Esophagus squamous epithelium (tissue), 5 donors: Measurements from ENCODE around the gene TSPYL1. TPM values are rescaled to one million over a fixed set of nuclear protein-coding genes. Genes with fewer than 3 reads are reported as not detected.

Experiments
- DNase-seq: peaks from one replicate; lab custom pipeline; 2025; lab: John Stamatoyannopoulos, UW
- H3K27ac ChIP-seq, 4 donors: fragments of 200-600 bp; sonication (generic); one replicate each; pipeline ENCODE4 v1.5.1; 2016 to 2019; ENCODE audit warnings: mild to moderate bottlenecking in 1 of 4
- H3K27me3 ChIP-seq, 4 donors: fragments of 200-600 bp; sonication (generic); 1 replicate in 3 of 4; 2 replicates in 1 of 4; pipeline versions ENCODE4 v1.5.1 to v1.6.0; 2017 to 2021; ENCODE audit warnings: antibody characterized with exemption in 1 of 4
- H3K36me3 ChIP-seq, 3 donors: fragments of 200-600 bp; sonication (generic); one replicate each; pipeline ENCODE4 v1.5.1; 2016 to 2019
- H3K4me1 ChIP-seq, 3 donors: fragments of 200-600 bp; sonication (generic); one replicate each; pipeline ENCODE4 v1.5.1; 2017 to 2019
- H3K4me3 ChIP-seq, 4 donors: fragments of 200-600 bp; sonication (generic); 1 replicate in 3 of 4; 2 replicates in 1 of 4; pipeline ENCODE4 v1.5.1; 2016 to 2019; ENCODE audit warnings: mild to moderate bottlenecking in 2 of 4, moderate library complexity in 1 of 4
- H3K9me3 ChIP-seq, 3 donors: fragments of 200-600 bp; sonication (generic); one replicate each; pipeline ENCODE4 v1.5.1; 2016 to 2019
- POLR2A ChIP-seq, 4 donors: fragments of 450-650 bp; IDR thresholded peaks; one replicate each; pipeline ENCODE4 v1.6.1; 2017; ENCODE audit warnings: antibody characterized with exemption in 4 of 4, mild to moderate bottlenecking in 4 of 4, moderate library complexity in 3 of 4
- WGBS, 2 donors: methylation state at CpG; one replicate each; pipeline ENCODE4 v1.1.5; 2018; 5-methylcytosine and 5-hydroxymethylcytosine counted together
- intact Hi-C: fragments of 100-400 bp; cut with DNase I; formaldehyde crosslinking; loops from one replicate; pipeline ENCODE4 v1.15.0; 2022
- total RNA-seq, 4 donors: library from RNA; depleted of rRNA; stranded (reverse); fragments of >200 nt; gene quantifications; one replicate each; pipeline ENCODE4 v1.1.0, GENCODE V29; 2016
- TF ChIP-seq, protein P1 (sequence below), 6 experiments: fragments of 450-650 bp in 4 of 6; fragments of 200-600 bp in 2 of 6; sonication (generic) in 2 of 6; IDR thresholded peaks; one replicate each; pipeline ENCODE4 v1.5.1; 2016 to 2019; ENCODE audit warnings: antibody characterized with exemption in 6 of 6, mild to moderate bottlenecking in 4 of 6, moderate library complexity in 4 of 6
- donor health status: DM: yes; HTN: yes; CAD: no.

TSPYL1 gene
- total RNA-seq, 4 donors from 2014 or later = 55.5 to 78.3 (median 58.1) TPM

DNA sequence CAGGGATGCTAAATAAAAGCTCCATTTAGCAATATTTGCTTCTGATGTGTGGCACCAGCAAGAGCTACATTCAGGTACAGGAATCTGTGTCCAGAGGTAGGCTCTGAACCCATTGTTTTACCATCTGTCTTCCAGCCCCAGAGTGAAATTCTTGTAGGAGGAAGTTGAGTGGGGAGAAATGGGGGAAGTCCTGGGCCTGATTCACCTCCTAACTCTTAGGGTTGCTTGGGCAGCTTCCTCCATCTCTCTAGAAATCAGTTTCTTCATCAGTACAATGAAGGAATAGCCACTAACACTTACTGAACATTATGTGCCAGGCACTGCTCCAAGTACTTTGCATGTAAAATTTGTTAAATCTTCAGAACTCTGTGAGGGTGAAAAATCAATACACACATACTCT is 35.1 kb upstream of the TSPYL1 start:
- Histone ChIP-seq H3K4me3 (no peak overlapping the region), H3K4me1 (no peaks in the 10 kb centered on the region), H3K36me3 (no peaks in the 10 kb centered on the region), H3K9me3 (no peaks in the 10 kb centered on the region), H3K27me3 (no peaks in the 10 kb centered on the region), H3K27ac (no peak overlapping the region)
- no peak for TF ChIP-seq POLR2A (IDR thresholded peaks at IDR 0.05)
- TF ChIP-seq, protein P1, sequence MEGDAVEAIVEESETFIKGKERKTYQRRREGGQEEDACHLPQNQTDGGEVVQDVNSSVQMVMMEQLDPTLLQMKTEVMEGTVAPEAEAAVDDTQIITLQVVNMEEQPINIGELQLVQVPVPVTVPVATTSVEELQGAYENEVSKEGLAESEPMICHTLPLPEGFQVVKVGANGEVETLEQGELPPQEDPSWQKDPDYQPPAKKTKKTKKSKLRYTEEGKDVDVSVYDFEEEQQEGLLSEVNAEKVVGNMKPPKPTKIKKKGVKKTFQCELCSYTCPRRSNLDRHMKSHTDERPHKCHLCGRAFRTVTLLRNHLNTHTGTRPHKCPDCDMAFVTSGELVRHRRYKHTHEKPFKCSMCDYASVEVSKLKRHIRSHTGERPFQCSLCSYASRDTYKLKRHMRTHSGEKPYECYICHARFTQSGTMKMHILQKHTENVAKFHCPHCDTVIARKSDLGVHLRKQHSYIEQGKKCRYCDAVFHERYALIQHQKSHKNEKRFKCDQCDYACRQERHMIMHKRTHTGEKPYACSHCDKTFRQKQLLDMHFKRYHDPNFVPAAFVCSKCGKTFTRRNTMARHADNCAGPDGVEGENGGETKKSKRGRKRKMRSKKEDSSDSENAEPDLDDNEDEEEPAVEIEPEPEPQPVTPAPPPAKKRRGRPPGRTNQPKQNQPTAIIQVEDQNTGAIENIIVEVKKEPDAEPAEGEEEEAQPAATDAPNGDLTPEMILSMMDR (IDR thresholded peaks at IDR 0.05) = no peak
- no peak for DNase-seq
- intact Hi-C loops = no loop called here

DNA sequence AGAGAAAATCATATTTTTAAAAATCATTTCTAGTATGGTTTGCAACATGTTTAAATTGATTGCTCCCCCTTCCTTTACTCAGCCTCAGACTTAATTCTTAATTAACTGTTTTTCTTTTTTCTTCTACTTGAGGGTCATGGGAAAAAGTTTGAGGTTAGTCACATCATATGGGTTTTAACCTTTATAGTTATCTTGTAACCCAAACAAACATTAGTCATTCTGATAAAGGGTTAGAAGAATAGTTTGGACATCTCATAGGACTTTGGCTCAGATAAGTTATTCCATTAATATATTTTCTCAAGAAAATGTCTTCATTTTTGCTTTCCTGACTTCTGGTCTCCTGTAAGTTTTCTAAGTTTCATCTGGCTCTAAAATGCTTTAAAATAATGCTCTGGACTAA is 34.5 kb upstream of the TSPYL1 start:
- H3K4me1 ChIP-seq = no peaks in the 10 kb centered on the region
- no peaks in the 10 kb centered on the region for H3K36me3 ChIP-seq
- no peak for TF ChIP-seq POLR2A (IDR thresholded peaks at IDR 0.05)
- TF ChIP-seq, protein P1 (IDR thresholded peaks at IDR 0.05) = no peak
- no peak overlapping the region for H3K27ac ChIP-seq
- no peaks in the 10 kb centered on the region for H3K27me3 ChIP-seq
- H3K4me3 ChIP-seq = no peak overlapping the region
- intact Hi-C loops = no loop called here
- no peak for DNase-seq
- H3K9me3 ChIP-seq = no peaks in the 10 kb centered on the region

DNA sequence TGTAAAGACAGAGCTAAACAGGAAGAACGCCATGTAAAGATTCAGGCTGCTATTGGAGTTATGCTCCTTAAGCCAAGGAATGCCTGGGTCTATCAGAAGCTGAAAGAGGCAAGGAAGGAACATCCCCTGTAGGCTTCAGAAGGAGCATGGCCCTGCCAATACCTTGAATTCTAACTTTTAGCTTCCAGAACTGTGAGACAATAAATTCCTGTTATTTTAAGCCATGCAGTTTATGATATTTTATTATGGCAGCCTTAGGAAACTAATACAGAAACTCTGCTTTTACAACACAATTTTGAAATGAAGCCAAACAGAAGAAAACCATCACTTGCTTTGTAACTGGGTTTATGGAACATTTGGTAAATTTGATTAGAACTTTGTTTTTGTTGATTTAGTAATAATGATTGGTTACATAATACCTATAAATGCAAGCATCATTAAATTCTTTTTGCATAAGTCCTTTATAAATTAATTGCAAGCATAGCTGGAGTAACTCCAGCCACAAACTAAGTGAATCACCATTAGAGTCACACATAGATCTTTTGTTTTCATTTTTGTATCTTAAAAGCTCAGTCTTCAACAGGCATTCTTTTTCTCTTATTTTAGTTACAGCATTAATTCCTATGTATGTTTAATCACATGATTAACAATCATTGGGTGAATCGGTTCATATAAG is 33.5 kb upstream of the TSPYL1 start:
- H3K9me3 ChIP-seq = no peaks in the 10 kb centered on the region
- no peaks in the 10 kb centered on the region for H3K4me1 ChIP-seq
- no peak overlapping the region for H3K4me3 ChIP-seq
- H3K27ac ChIP-seq = no peak overlapping the region
- 83% methylated on average over 2 of the region's 2 CpGs for WGBS, 2 donors
- H3K27me3 ChIP-seq = no peaks in the 10 kb centered on the region
- TF ChIP-seq, protein P1 (IDR thresholded peaks at IDR 0.05) = no peak
- no peak for TF ChIP-seq POLR2A (IDR thresholded peaks at IDR 0.05)
- intact Hi-C loops = no loop called here
- no peaks in the 10 kb centered on the region for H3K36me3 ChIP-seq
- DNase-seq = no peak

DNA sequence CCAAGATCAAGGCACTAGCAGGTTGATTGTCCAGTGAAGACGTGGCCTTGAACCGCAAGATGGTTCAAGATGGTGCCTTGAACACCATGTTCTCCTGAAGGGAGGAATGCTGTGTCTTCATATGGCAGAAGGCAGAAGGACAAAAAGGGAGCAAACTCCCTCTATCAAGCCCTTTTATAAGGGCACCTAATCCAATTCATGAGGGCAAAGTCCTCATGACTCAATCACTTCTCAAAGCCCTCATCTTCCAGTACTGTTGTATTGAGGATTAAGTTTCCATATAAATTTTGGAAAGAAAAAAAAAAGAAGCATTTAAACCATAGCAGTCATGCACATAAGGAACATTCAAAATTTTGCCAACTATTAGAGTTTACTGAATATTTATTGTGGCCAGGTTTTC is 29.9 kb upstream of the TSPYL1 start:
- H3K27ac ChIP-seq = no peak overlapping the region
- no peak overlapping the region for H3K4me3 ChIP-seq
- 41 to 47% methylated on average over 2 of the region's 2 CpGs for WGBS, 2 donors
- intact Hi-C loops = no loop called here
- no peaks in the 10 kb centered on the region for H3K9me3 ChIP-seq
- DNase-seq = no peak
- H3K36me3 ChIP-seq = no peaks in the 10 kb centered on the region
- no peaks in the 10 kb centered on the region for H3K27me3 ChIP-seq
- TF ChIP-seq, protein P1 (IDR thresholded peaks at IDR 0.05) = no peak
- no peak for TF ChIP-seq POLR2A (IDR thresholded peaks at IDR 0.05)
- H3K4me1 ChIP-seq = no peaks in the 10 kb centered on the region

DNA sequence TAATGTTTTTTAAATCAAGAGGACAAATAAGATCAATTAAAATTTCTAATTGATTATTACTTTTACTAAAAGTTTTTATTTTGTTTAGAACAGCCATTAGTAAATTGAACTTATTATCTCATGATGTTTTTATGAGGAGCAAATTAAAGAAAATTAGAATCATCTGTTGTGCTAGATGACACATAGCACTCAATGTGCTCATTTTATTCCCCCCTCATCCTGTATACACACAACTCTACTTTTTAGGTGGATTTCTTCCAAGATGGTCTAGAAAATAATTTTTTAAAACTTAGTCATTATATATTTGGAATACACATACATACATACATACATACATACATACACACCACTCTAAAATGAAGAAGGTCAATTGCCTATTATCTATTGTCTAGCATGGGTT is 29.3 kb upstream of the TSPYL1 start:
- no peak overlapping the region for H3K27ac ChIP-seq
- no peaks in the 10 kb centered on the region for H3K36me3 ChIP-seq
- no peaks in the 10 kb centered on the region for H3K4me1 ChIP-seq
- no peaks in the 10 kb centered on the region for H3K27me3 ChIP-seq
- no peak overlapping the region for H3K4me3 ChIP-seq
- no peaks in the 10 kb centered on the region for H3K9me3 ChIP-seq
- no peak for DNase-seq
- intact Hi-C loops = no loop called here
- TF ChIP-seq POLR2A (IDR thresholded peaks at IDR 0.05) = no peak
- TF ChIP-seq, protein P1 (IDR thresholded peaks at IDR 0.05) = no peak
